ENCODE data around the gene ZNF768.
"Not testable (repeated sequence)": the region's sequence is repeated elsewhere in the genome, so short reads cannot be mapped to it uniquely, and the experiment has no call there.

The ZNF768 gene

GRCh38 chr16:30509081-30509765, 17.1 kb downstream of the ZNF768 start:
- DNase-seq = no peak

- DNase-seq = no peak
Observed at GRCh38 chr16:30503403-30504296, 22.7 kb downstream of the ZNF768 start.

- DNase-seq = no peak
Observed at GRCh38 chr16:30499284-30499683, 27.1 kb downstream of the ZNF768 start.

GRCh38 chr16:30494709-30495108, 31.7 kb downstream of the ZNF768 start:
- DNase-seq = peak; percentile 40

- no peak for DNase-seq
Observed at GRCh38 chr16:30493941-30494488, 32.4 kb downstream of the ZNF768 start.

- DNase-seq = peak; percentile 21
Observed at GRCh38 chr16:30491744-30492308, 34.5 kb downstream of the ZNF768 start.

- DNase-seq = no peak
Observed at GRCh38 chr16:30491229-30491628, 35.1 kb downstream of the ZNF768 start.

GRCh38 chr16:30490210-30490609, 36.2 kb downstream of the ZNF768 start:
- no peak for DNase-seq

- peak; percentile 31 for DNase-seq
Observed at GRCh38 chr16:30488764-30489605, 37.4 kb downstream of the ZNF768 start.

GRCh38 chr16:30485818-30486436, 40.4 kb downstream of the ZNF768 start:
- no peak for DNase-seq

- peak; percentile 20 for DNase-seq
Observed at GRCh38 chr16:30484887-30485286, 41.5 kb downstream of the ZNF768 start.

GRCh38 chr16:30482366-30482765, 44.0 kb downstream of the ZNF768 start:
- DNase-seq = no peak

GRCh38 chr16:30481381-30481780, 45.0 kb downstream of the ZNF768 start:
- no peak for DNase-seq

- DNase-seq = no peak
Observed at GRCh38 chr16:30478766-30479478, 47.4 kb downstream of the ZNF768 start.

GRCh38 chr16:30477773-30478172, 48.6 kb downstream of the ZNF768 start:
- not testable (repeated sequence) for DNase-seq

- no peak for DNase-seq
Observed at GRCh38 chr16:30476991-30477390, 49.4 kb downstream of the ZNF768 start.

- no peak for DNase-seq
Observed at GRCh38 chr16:30474684-30475083, 51.7 kb downstream of the ZNF768 start.

- DNase-seq = no peak
Observed at GRCh38 chr16:30474074-30474452, 52.3 kb downstream of the ZNF768 start.
